Motor neuron (in vitro differentiated cells): ENCODE data around the gene MAP2K5. TPM values are rescaled to one million over a fixed set of nuclear protein-coding genes. Genes with fewer than 3 reads are reported as not detected.
A peak's percentile ranks its signal among the peaks of the same experiment; 100 is the strongest.

Source experiments
- ATAC-seq, 8 experiments: fragments of 200-7000 bp; cut with Tn5 transposase; replicated peaks in 6 of 8; 2 replicates each; pipeline ENCODE4 v1.8.0; 2021; ENCODE audit warnings: mild to moderate bottlenecking in 8 of 8, moderate library complexity in 8 of 8
- H3K27ac ChIP-seq, 2 donors: fragments of 250-450 bp; sonication (Bioruptor Pico); 2 replicates each; pipeline ENCODE4 v1.9.0; 2021; ENCODE audit warnings: antibody characterized with exemption in 2 of 2, mild to moderate bottlenecking in 2 of 2, moderate library complexity in 1 of 2
- H3K4me1 ChIP-seq, 2 donors: fragments of 250-450 bp; sonication (Bioruptor Pico); replicated peaks in 1 of 2; 2 replicates each; pipeline ENCODE4 v1.6.1; 2021; ENCODE audit warnings: antibody characterized with exemption in 2 of 2, mild to moderate bottlenecking in 2 of 2, moderate library complexity in 1 of 2
- H3K4me3 ChIP-seq, 5 donors: fragments of 250-450 bp; sonication (Bioruptor Pico); 2 replicates each; pipeline ENCODE4 v1.9.0; 2021; ENCODE audit warnings: antibody characterized with exemption in 5 of 5, mild to moderate bottlenecking in 5 of 5, moderate library complexity in 4 of 5
- WGBS, 10 experiments: fragments of 450-650 bp; shearing (Covaris generic); methylation state at CpG; one replicate each; pipeline ENCODE4 v1.0.0; 2022; 5-methylcytosine and 5-hydroxymethylcytosine counted together
- in situ Hi-C, 9 experiments: fragments of 400-800 bp; cut with MboI; loops; one replicate each; pipeline ENCODE4 v1.15.0; 2021; ENCODE audit warnings: low sequenced_read_pairs in 9 of 9, low pct_unique_long_range_greater_than_20kb in 2 of 9; ENCODE audit not compliant: unreplicated experiment in 9 of 9
- total RNA-seq, 8 experiments: library from RNA; unstranded; fragments of 300-600 nt; gene quantifications; 2 replicates each; pipeline versions ENCODE4 v1.2.3 to v1.2.4, GENCODE V29; 2022

The MAP2K5 gene
- total RNA-seq, 8 experiments from 2014 or later: 5.3 to 22.6 (median 10.6) TPM

DNA sequence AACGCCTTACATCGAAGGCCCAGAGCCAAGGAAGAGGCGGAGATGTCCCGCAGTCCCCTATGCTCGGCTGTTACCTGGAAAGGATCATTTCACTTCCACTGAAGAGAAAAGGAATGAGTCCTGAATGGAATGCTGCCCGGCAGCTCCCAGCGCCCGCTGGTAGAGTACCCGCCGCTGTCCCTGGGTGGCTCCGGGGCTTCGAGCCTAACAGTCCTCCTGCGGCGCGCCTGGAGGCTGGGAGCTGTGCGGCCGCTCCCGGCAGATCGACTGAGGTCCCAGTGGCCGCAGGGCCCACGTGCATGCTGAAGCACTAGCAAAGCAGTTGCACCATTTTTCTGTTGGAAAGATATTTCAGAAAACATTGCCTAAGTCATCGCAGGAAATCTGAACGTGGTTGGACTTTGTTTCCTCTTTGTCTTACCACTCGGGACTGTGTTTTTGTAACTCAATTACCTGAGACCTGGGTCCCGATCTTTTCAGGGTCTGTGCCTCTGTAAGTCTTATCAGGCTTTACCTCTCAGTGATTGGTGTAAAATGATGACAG is 296.4 kb downstream of the MAP2K5 start:
- Histone ChIP-seq H3K27ac (no peak overlapping the region), H3K4me3 (peak overlapping the region; percentile 67 to 94 (median 81)), H3K4me1 (peaks cover 7 to 12% of the 10 kb centered on the region in 2 donors)
- peak in 5 of 8 experiments; percentile 15 to 45 (median 38) for ATAC-seq
- in situ Hi-C loops: loop anchor here in 7 of 9 experiments (10.0 to 25.0 kb wide), 4 partner anchors 302 to 902 kb away; partner anchors contain the start of gene MAP2K5 (in 1 of the 7)
- 0 to 100% (median 15%) methylated on average over 1 to 8 of the region's 25 CpGs for WGBS, 10 experiments

DNA sequence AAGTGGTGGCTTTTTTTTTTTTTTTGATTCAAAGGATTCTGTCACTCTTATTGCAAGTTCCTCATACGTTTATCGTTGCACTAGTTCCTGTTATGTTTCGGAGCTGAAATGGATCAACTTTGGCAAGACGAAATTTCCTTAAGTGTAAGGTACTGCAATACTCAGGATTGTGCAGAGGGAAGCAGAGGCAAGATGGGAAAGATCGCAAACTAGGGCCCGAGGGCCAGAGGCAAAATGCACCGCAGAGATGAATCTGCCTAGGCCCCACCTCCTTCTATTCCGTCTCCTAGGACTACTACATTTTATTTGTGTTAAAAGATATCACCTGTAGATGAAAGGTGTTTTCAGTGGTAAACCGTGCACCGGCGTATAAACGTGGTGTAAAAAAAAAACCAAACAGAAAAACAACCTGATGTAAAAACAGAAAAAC is 297.0 kb downstream of the MAP2K5 start:
- ATAC-seq: peak; percentile 18 to 54 (median 34)
- Histone ChIP-seq H3K4me3 (peak overlapping the region; percentile 67 to 94 (median 81)), H3K27ac (peak overlapping the region; percentile 87 to 92), H3K4me1 (peaks cover 12 to 15% of the 10 kb centered on the region in 2 donors)
- in situ Hi-C loops: loop anchor here in 7 of 9 experiments (10.0 to 25.0 kb wide), 4 partner anchors 302 to 902 kb away; partner anchors contain the start of gene MAP2K5 (in 1 of the 7)
- 0 to 20% (median 7%) methylated on average over 2 to 12 of the region's 12 CpGs for WGBS, 10 experiments

- H3K4me1 ChIP-seq: peaks cover 12 to 15% of the 10 kb centered on the region in 2 donors
- peak; percentile 70 to 87 (median 80) for ATAC-seq
- H3K27ac ChIP-seq: peak within 1 kb of the TSS; percentile 87 to 92
- H3K4me3 ChIP-seq: peak within 1 kb of the TSS; percentile 67 to 94 (median 81)
- in situ Hi-C loops: loop anchor here in 7 of 9 experiments (10.0 to 25.0 kb wide), 4 partner anchors 303 to 903 kb away; partner anchors contain the start of gene MAP2K5 (in 1 of the 7)
- WGBS, 10 experiments: 0 to 4% (median 1%) methylated on average over 7 to 37 of the region's 62 CpGs; no CpG with 5 or more reads in 1 of the 10 experiments
Observed at GRCh38 chr15:67839929-67840748, 297.6 kb downstream of the MAP2K5 start, which contains the start of gene RNU6-1. Gene RNU6-1, minus strand, starts transcription at chr15:67840045.

- WGBS, 10 experiments: 0 to 9% (median 0%) methylated on average over 1 to 4 of the region's 17 CpGs; no CpG with 5 or more reads in 1 of the 10 experiments
- peaks cover 12 to 15% of the 10 kb centered on the region in 2 donors for H3K4me1 ChIP-seq
- peak overlapping the region; percentile 67 to 94 (median 81) for H3K4me3 ChIP-seq
- in situ Hi-C loops: loop anchor here in 7 of 9 experiments (25.0 kb wide), 3 partner anchors 304 to 904 kb away; partner anchors contain the start of gene MAP2K5 (in 1 of the 7)
- ATAC-seq: peak; percentile 12 to 43 (median 28)
- peak overlapping the region in 1 of 2 donors; percentile 92 for H3K27ac ChIP-seq
Observed at GRCh38 chr15:67840749-67841512, 298.4 kb downstream of the MAP2K5 start.

GRCh38 chr15:67841513-67841762 is 298.9 kb downstream of the MAP2K5 start:
- no peak overlapping the region for H3K27ac ChIP-seq
- in situ Hi-C loops: loop anchor here in 7 of 9 experiments (25.0 kb wide), 3 partner anchors 304 to 904 kb away; partner anchors contain the start of gene MAP2K5 (in 1 of the 7)
- H3K4me3 ChIP-seq: peak overlapping the region; percentile 67 to 94 (median 81)
- WGBS, 10 experiments: 0 to 100% (median 40%) methylated on average over 1 to 3 of the region's 4 CpGs; no CpG with 5 or more reads in 1 of the 10 experiments
- no peak for ATAC-seq
- H3K4me1 ChIP-seq: peaks cover 12 to 15% of the 10 kb centered on the region in 2 donors

DNA sequence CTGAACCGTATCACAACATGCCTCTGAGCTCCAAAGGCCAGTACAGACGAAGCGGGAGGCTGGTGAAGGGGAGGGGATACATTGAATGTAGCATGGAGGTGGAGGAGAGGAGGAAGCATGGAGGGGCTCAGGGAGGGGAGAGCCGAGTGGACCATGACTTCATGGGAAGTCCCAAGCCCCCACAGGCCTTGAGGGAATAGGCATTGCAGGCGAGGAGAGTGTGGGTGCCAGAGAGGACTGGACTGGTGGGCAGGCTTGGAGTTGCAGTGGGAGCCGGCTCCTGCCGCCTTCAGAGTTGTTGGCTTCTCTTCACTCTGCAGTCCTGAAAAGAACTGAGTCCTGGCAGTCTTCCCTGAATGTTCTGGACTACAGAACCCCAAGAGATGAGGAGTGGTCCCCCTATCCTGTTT is 300.6 kb downstream of the MAP2K5 start:
- Histone ChIP-seq H3K4me1 (peaks cover 12 to 15% of the 10 kb centered on the region in 2 donors), H3K4me3 (no peak overlapping the region), H3K27ac (no peak overlapping the region)
- in situ Hi-C loops: loop anchor here in 7 of 9 experiments (25.0 kb wide), 3 partner anchors 306 to 906 kb away; partner anchors contain the start of gene MAP2K5 (in 1 of the 7)
- ATAC-seq: no peak
- WGBS, 10 experiments: 40 to 93% (median 65%) methylated on average over 1 to 3 of the region's 7 CpGs; no CpG with 5 or more reads in 6 of the 10 experiments

- in situ Hi-C loops: loop anchor here in 7 of 9 experiments (25.0 kb wide), 3 partner anchors 306 to 906 kb away; partner anchors contain the start of gene MAP2K5 (in 1 of the 7)
- Histone ChIP-seq H3K4me3 (no peak overlapping the region), H3K27ac (no peak overlapping the region), H3K4me1 (peaks cover 12 to 15% of the 10 kb centered on the region in 2 donors)
- peak in 2 of 8 experiments; percentile 9 to 15 for ATAC-seq
- 11 to 56% (median 20%) methylated on average over 1 to 5 of the region's 7 CpGs; no CpG with 5 or more reads in 4 of the 10 experiments for WGBS, 10 experiments
Observed at GRCh38 chr15:67843571-67844387, 301.3 kb downstream of the MAP2K5 start.

- in situ Hi-C loops: loop anchor here in 7 of 9 experiments (25.0 kb wide), 3 partner anchors 309 to 909 kb away; partner anchors contain the start of gene MAP2K5 (in 1 of the 7)
- Histone ChIP-seq H3K27ac (no peak overlapping the region), H3K4me3 (no peak overlapping the region), H3K4me1 (peaks cover 12 to 15% of the 10 kb centered on the region in 2 donors)
- WGBS, 10 experiments: 28 to 90% (median 67%) methylated on average over 1 to 5 of the region's 5 CpGs; no CpG with 5 or more reads in 1 of the 10 experiments
- ATAC-seq: no peak
Observed at GRCh38 chr15:67845974-67846373, 303.5 kb downstream of the MAP2K5 start.

DNA sequence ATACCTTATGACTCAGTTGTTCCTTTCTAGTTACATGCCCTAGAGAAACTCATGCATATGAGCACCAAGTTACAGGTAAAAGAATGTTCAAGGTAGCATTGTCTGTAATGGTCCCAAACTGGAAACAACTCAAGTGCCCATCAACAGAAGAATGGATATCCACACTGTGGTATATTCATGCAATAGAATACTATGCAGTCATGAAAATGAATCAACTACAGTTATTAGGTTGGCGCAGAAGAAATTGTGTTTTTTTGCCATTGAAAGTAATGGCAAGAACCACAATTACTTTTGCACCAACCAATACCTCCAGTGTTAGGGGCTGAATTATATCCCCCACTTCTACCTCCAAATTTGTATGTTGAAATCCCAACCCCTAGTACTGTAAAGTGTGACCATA is 307.0 kb downstream of the MAP2K5 start:
- no peak overlapping the region for H3K27ac ChIP-seq
- in situ Hi-C loops: loop anchor here in 7 of 9 experiments (25.0 kb wide), 3 partner anchors 312 to 912 kb away; partner anchors contain the start of gene MAP2K5 (in 1 of the 7)
- no peak overlapping the region for H3K4me3 ChIP-seq
- no peaks in the 10 kb centered on the region for H3K4me1 ChIP-seq
- 40 to 100% (median 100%) methylated on average over 1 of the region's 1 CpG; no CpG with 5 or more reads in 3 of the 10 experiments for WGBS, 10 experiments
- ATAC-seq: no peak

GRCh38 chr15:67850336-67850735 is 307.8 kb downstream of the MAP2K5 start:
- in situ Hi-C loops: loop anchor here in 6 of 9 experiments (25.0 kb wide), 3 partner anchors 187 to 312 kb away; partner anchors contain the start of gene PIAS1 (in 1 of the 6)
- ATAC-seq: no peak
- H3K27ac ChIP-seq: no peak overlapping the region
- no peaks in the 10 kb centered on the region for H3K4me1 ChIP-seq
- no peak overlapping the region for H3K4me3 ChIP-seq
- 49 to 87% (median 66%) methylated on average over 2 to 7 of the region's 7 CpGs for WGBS, 10 experiments

DNA sequence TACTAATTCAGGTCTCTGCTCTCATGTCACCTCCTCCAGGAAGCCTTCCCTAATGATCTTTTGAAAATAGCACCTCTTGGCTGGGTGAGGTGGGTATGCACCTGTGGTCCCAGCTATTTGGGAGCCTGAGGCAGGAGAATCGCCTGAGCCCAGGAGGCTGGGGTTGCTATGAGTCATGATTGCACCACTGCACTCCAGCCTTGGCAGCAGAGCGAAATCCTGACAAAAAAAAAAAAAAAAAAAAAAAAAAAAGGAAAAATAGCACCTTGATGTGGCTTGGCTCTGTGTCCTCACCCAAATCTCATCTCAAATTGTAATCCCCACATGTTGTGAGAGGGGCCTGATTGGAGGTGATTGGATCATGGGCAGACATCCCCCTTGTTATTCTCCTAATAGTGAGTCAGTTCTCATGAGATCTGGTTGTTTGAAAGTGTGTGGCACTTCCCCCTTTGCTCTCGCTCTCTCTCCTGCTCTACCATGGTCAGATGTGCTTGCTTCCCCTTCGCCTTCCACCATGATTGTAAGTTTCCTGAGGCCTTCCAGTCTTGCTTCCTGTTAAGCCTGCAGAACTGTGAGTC is 308.6 kb downstream of the MAP2K5 start:
- WGBS, 10 experiments: 0 to 100% (median 100%) methylated on average over 1 to 2 of the region's 4 CpGs; no CpG with 5 or more reads in 3 of the 10 experiments
- no peak overlapping the region for H3K4me3 ChIP-seq
- in situ Hi-C loops: loop anchor here in 6 of 9 experiments (25.0 kb wide), 3 partner anchors 186 to 311 kb away; partner anchors contain the start of gene PIAS1 (in 1 of the 6)
- H3K27ac ChIP-seq: no peak overlapping the region
- no peaks in the 10 kb centered on the region for H3K4me1 ChIP-seq
- ATAC-seq: peak in 1 of 8 experiments; percentile 23
